HEK293T (cell line): ENCODE measurements around the gene GHRHR.

ENCODE experiments used
- CTCF ChIA-PET: fragments of 350-600 bp; formaldehyde crosslinking; extraction: SDS; loops from one replicate; lab custom pipeline; 2021; ENCODE audit warnings: antibody characterized with exemption, inconsistent platforms; lab: Yijun Ruan, JAX
- POLR2A ChIA-PET: fragments of 350-600 bp; formaldehyde crosslinking; extraction: SDS; loops from one replicate; lab custom pipeline; 2020; ENCODE audit warnings: antibody characterized with exemption, inconsistent platforms; lab: Yijun Ruan, JAX
- DNase-seq: peaks from one replicate; pipeline ENCODE4 v3.0.0; 2012; ENCODE audit warnings: mixed read lengths; ENCODE audit errors: extremely low spot score
- ARNT ChIP-seq: fragments of 450-650 bp; IDR thresholded peaks from 2 replicates; pipeline ENCODE4 v1.6.1; 2017; ENCODE audit warnings: mild to moderate bottlenecking
- BHLHE40 ChIP-seq: fragments of 450-650 bp; IDR thresholded peaks from 2 replicates; pipeline ENCODE4 v1.6.1; 2016; ENCODE audit warnings: mild to moderate bottlenecking, moderate library complexity, borderline replicate concordance
- CTBP1 ChIP-seq: fragments of 450-650 bp; IDR thresholded peaks from 2 replicates; pipeline ENCODE4 v1.6.1; 2016; ENCODE audit warnings: borderline replicate concordance
- ELF4 ChIP-seq: fragments of 450-650 bp; IDR thresholded peaks from 2 replicates; pipeline ENCODE4 v1.6.1; 2017; ENCODE audit warnings: antibody characterized with exemption
- FOXA1 ChIP-seq: fragments of 450-650 bp; IDR thresholded peaks from 2 replicates; pipeline ENCODE4 v1.6.1; 2016; ENCODE audit warnings: mild to moderate bottlenecking
- FOXK2 ChIP-seq: fragments of 450-650 bp; IDR thresholded peaks from 2 replicates; pipeline ENCODE4 v1.6.1; 2016; ENCODE audit warnings: mild to moderate bottlenecking
- FOXM1 ChIP-seq: fragments of 450-650 bp; IDR thresholded peaks from 2 replicates; pipeline ENCODE4 v1.6.1; 2017; ENCODE audit warnings: mild to moderate bottlenecking, borderline replicate concordance
- HDGF ChIP-seq: fragments of 450-650 bp; IDR thresholded peaks from 2 replicates; pipeline ENCODE4 v1.6.1; 2017; ENCODE audit warnings: antibody characterized with exemption, borderline replicate concordance
- L3MBTL2 ChIP-seq: fragments of 450-650 bp; conservative IDR thresholded peaks from 2 replicates; pipeline ENCODE4 v1.6.1; 2016; ENCODE audit warnings: mild to moderate bottlenecking
- LEF1 ChIP-seq: fragments of 450-650 bp; IDR thresholded peaks from 2 replicates; pipeline ENCODE4 v1.6.1; 2017; ENCODE audit warnings: mild to moderate bottlenecking, borderline replicate concordance
- NFRKB ChIP-seq: fragments of 450-650 bp; IDR thresholded peaks from 2 replicates; pipeline ENCODE4 v1.6.1; 2016; ENCODE audit warnings: mild to moderate bottlenecking, moderate library complexity
- SP1 ChIP-seq: fragments of 450-650 bp; IDR thresholded peaks from 2 replicates; pipeline ENCODE4 v1.6.1; 2017
- SUZ12 ChIP-seq: fragments of 450-650 bp; IDR thresholded peaks from 2 replicates; pipeline ENCODE4 v1.6.1; 2016; ENCODE audit warnings: mild to moderate bottlenecking
- TARDBP ChIP-seq: fragments of 450-650 bp; IDR thresholded peaks from 2 replicates; pipeline ENCODE4 v1.6.1; 2016
- ZNF384 ChIP-seq: fragments of 450-650 bp; IDR thresholded peaks from 2 replicates; pipeline ENCODE4 v1.6.1; 2016
- TF ChIP-seq, protein P1 (sequence below): fragments of 450-650 bp; IDR thresholded peaks from 2 replicates; pipeline ENCODE4 v1.6.1; 2016

GHRHR gene

GRCh38 chr7:30931161-30931928, 32.4 kb upstream of the GHRHR start:
- ChIA-PET CTCF (interaction anchor here (0.6 kb wide), 1 partner anchor 119 kb away, joined by 3 read pairs; no protein-coding TSS in a partner anchor), POLR2A (no interaction called here)
- no peak for DNase-seq
- TF ChIP-seq NFRKB = no peak
- no peak for TF ChIP-seq TARDBP
- no peak for TF ChIP-seq FOXA1
- no peak for TF ChIP-seq LEF1
- TF ChIP-seq, protein P1, sequence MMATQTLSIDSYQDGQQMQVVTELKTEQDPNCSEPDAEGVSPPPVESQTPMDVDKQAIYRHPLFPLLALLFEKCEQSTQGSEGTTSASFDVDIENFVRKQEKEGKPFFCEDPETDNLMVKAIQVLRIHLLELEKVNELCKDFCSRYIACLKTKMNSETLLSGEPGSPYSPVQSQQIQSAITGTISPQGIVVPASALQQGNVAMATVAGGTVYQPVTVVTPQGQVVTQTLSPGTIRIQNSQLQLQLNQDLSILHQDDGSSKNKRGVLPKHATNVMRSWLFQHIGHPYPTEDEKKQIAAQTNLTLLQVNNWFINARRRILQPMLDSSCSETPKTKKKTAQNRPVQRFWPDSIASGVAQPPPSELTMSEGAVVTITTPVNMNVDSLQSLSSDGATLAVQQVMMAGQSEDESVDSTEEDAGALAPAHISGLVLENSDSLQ = no peak
- TF ChIP-seq L3MBTL2 = no peak
- TF ChIP-seq HDGF = no peak
- no peak for TF ChIP-seq BHLHE40
- no peak for TF ChIP-seq CTBP1

- TF ChIP-seq FOXA1 (no peak), SUZ12 (no peak), HDGF (no peak), TARDBP (no peak), ELF4 (no peak), L3MBTL2 (no peak), LEF1 (no peak), CTBP1 (no peak), SP1 (no peak), ARNT (no peak), BHLHE40 (no peak), FOXK2 (no peak), NFRKB (no peak), ZNF384 (no peak)
- TF ChIP-seq, protein P1 = no peak
- no peak for DNase-seq
- ChIA-PET CTCF (no interaction called here), POLR2A (interaction anchor here (0.9 kb wide), 1 partner anchor 7 kb away, joined by 3 read pairs; no protein-coding TSS in a partner anchor)
Measured at GRCh38 chr7:30931929-30932540, 31.7 kb upstream of the GHRHR start.

- TF ChIP-seq ELF4 (no peak), SUZ12 (no peak), ARNT (no peak), TARDBP (no peak), NFRKB (no peak), BHLHE40 (no peak), SP1 (no peak), HDGF (no peak), L3MBTL2 (no peak), FOXK2 (no peak), CTBP1 (no peak), LEF1 (no peak), ZNF384 (no peak), FOXA1 (no peak), FOXM1 (no peak)
- TF ChIP-seq, protein P1 = no peak
- POLR2A ChIA-PET = interaction anchor here (0.9 kb wide), 1 partner anchor 8 kb away, joined by 3 read pairs; no protein-coding TSS in a partner anchor
- CTCF ChIA-PET = no interaction called here
- no peak for DNase-seq
Measured at GRCh38 chr7:30932562-30932961, 31.2 kb upstream of the GHRHR start.

DNA sequence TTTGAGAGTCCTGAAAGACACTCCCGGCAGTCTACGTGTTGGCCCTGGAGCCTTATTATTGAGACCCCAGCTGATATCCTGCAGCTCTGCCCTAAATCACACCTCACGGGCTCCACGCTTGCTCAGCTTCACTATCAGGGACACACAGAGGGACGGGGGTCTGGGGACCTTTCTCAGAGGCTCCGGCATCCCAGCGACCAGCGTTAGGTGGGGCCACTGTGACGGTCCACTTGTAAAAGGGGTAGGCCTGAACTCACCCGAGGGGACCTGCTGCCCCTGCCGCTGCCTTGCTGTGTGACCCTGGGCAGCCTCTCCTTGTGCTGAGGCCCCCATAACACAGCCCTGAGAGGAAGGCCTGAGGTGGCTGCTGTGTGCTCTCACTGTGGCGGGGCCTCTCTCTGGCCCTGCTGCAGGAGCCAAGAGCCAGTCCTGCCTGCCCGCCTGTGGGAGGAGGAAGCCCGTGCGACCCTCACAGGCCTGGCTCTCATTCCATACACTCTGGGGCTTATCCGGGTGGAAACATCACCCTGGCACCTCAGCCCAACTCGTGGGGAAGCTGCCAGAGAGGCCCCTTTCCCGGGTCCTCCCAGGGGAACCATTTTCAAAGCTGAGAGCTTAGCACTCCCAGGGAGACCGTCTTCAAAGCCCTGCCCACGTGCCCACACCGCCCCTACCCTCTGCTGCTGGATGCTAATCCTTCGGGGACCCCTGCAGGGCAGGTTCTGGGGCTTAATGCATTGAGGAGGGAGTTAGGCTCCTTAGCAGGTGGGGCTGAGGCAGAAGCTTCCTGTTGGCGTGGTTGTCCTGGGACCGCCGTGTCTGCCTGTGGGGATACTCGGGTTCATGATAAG, 30.4 kb upstream of the GHRHR start:
- ChIA-PET CTCF (no interaction called here), POLR2A (interaction anchor here (0.9 kb wide), 1 partner anchor 9 kb away, joined by 3 read pairs; no protein-coding TSS in a partner anchor)
- DNase-seq = peak; percentile 4
- TF ChIP-seq NFRKB = no peak
- TF ChIP-seq L3MBTL2 = no peak
- TF ChIP-seq, protein P1 = no peak
- TF ChIP-seq FOXK2 = no peak
- no peak for TF ChIP-seq TARDBP
- no peak for TF ChIP-seq SP1
- TF ChIP-seq LEF1 = no peak
- TF ChIP-seq BHLHE40 = no peak
- TF ChIP-seq FOXA1 = no peak
- no peak for TF ChIP-seq FOXM1
- no peak for TF ChIP-seq ARNT
- TF ChIP-seq CTBP1 = no peak
- no peak for TF ChIP-seq ZNF384

DNA sequence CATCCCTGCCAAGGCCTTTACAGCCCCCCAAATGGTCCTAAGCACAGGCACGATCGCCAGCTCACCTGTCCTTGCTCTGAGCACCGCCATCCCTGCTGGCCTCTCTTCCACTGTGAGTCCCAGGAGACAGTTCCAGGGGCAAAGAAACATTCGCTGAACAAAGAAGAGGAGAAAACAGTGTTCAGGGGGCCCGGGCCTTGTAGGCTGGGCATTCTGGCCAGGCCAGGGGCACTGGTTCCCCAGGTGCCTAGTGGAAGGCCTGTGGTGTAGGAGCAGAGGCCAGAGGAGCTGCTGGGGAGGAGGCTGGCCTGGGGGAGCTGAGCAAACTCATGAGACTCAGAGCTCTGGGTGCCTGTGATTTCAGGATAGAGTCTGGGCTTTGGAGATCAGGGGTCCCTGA, 29.5 kb upstream of the GHRHR start:
- ChIA-PET POLR2A (interaction anchor here (0.5 kb wide), 1 partner anchor 581 kb away, joined by 3 read pairs; no protein-coding TSS in a partner anchor), CTCF (interaction anchor here (0.8 kb wide), 1 partner anchor 49 kb away, joined by 3 read pairs; no protein-coding TSS in a partner anchor)
- TF ChIP-seq, protein P1 = no peak
- TF ChIP-seq FOXM1 (no peak), CTBP1 (no peak), HDGF (no peak), SP1 (no peak), FOXK2 (no peak)
- no peak for DNase-seq
